HepG2 (cell line): ENCODE measurements around the gene MS4A6E.
"Not testable (repeated sequence)": the region's sequence is repeated elsewhere in the genome, so short reads cannot be mapped to it uniquely, and the experiment has no call there.

Source experiments
- CREM ChIP-seq, 2 experiments: sonication (generic) in 1 of 2; formaldehyde crosslinking in 1 of 2; IDR thresholded peaks; 2 replicates each; pipeline versions ENCODE4 v1.4.0 to v1.6.1; 2016 to 2020; ENCODE audit warnings: antibody characterized with exemption in 1 of 2, mild to moderate bottlenecking in 1 of 2, missing genetic modification reagents in 1 of 2
- EZH2 ChIP-seq: conservative IDR thresholded peaks from 2 replicates; pipeline ENCODE4 v1.6.1; 2012; ENCODE audit warnings: mild to moderate bottlenecking, low read depth, low read length, moderate library complexity
- RAD21 ChIP-seq: fragments of 450-650 bp; formaldehyde crosslinking; IDR thresholded peaks from 2 replicates; pipeline ENCODE4 v1.5.0; 2020; ENCODE audit warnings: mild to moderate bottlenecking
- REST ChIP-seq, 2 experiments: IDR thresholded peaks; 2 replicates each; pipeline ENCODE4 v1.6.1; 2011 to 2012; ENCODE audit warnings: low read length in 2 of 2, borderline replicate concordance in 1 of 2, low read depth in 1 of 2, mild to moderate bottlenecking in 1 of 2, moderate library complexity in 1 of 2
- RFX5 ChIP-seq: IDR thresholded peaks from 2 replicates; pipeline ENCODE4 v1.6.1; 2011; ENCODE audit warnings: low read depth, low read length, improper control_type of control experiment
- ZNF703 ChIP-seq: sonication (generic); formaldehyde crosslinking; IDR thresholded peaks from 2 replicates; pipeline ENCODE4 v1.5.1; 2020; ENCODE audit warnings: missing genetic modification reagents, mild to moderate bottlenecking, moderate library complexity, borderline replicate concordance
- TF ChIP-seq, protein P1 (sequence below): sonication (generic); formaldehyde crosslinking; IDR thresholded peaks from 2 replicates; pipeline ENCODE4 v1.9.0; 2021; ENCODE audit warnings: missing genetic modification reagents, borderline replicate concordance

- not testable (repeated sequence) for TF ChIP-seq EZH2; RFX5; RAD21 (CRISPR knock-in tag); REST (IDR thresholded peaks at IDR 0.05; ENCODE audit: borderline replicate concordance in 1 of 2, low read depth in 1 of 2, low read length in 2 of 2); ZNF703 (CRISPR knock-in tag); CREM (IDR thresholded peaks at IDR 0.05); CREM (CRISPR knock-in tag; IDR thresholded peaks at IDR 0.05)
- TF ChIP-seq, protein P1, sequence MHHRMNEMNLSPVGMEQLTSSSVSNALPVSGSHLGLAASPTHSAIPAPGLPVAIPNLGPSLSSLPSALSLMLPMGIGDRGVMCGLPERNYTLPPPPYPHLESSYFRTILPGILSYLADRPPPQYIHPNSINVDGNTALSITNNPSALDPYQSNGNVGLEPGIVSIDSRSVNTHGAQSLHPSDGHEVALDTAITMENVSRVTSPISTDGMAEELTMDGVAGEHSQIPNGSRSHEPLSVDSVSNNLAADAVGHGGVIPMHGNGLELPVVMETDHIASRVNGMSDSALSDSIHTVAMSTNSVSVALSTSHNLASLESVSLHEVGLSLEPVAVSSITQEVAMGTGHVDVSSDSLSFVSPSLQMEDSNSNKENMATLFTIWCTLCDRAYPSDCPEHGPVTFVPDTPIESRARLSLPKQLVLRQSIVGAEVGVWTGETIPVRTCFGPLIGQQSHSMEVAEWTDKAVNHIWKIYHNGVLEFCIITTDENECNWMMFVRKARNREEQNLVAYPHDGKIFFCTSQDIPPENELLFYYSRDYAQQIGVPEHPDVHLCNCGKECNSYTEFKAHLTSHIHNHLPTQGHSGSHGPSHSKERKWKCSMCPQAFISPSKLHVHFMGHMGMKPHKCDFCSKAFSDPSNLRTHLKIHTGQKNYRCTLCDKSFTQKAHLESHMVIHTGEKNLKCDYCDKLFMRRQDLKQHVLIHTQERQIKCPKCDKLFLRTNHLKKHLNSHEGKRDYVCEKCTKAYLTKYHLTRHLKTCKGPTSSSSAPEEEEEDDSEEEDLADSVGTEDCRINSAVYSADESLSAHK (CRISPR knock-in tag) = not testable (repeated sequence)
These were observed 39.3 kb downstream of the MS4A6E start for GRCh38 chr11:60366262-60366904.
